ENCODE data around the gene ZBTB45.

DNA sequence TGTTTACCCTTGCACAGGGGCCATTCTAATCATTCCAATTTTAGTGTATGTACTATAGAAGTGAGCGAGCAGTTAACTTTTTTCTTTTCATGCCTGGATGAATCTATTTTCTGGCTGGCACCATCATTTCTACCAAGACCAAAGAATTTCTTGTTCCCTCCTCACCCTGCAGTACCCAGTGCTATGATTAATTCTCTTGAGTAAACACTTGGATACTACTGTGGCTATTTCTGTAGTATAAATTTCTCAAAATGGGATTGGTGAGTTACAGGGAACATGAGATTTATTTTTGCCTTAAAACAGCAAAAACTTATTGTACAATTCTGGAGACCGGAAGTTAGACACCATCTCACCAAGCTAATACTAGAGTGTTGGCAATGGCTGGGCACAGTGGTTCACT lies 35.8 kb downstream of the ZBTB45 start:
- no peak for TF ChIP-seq POLR2A (IDR thresholded peaks at IDR 0.05)
- TF ChIP-seq, protein P1, sequence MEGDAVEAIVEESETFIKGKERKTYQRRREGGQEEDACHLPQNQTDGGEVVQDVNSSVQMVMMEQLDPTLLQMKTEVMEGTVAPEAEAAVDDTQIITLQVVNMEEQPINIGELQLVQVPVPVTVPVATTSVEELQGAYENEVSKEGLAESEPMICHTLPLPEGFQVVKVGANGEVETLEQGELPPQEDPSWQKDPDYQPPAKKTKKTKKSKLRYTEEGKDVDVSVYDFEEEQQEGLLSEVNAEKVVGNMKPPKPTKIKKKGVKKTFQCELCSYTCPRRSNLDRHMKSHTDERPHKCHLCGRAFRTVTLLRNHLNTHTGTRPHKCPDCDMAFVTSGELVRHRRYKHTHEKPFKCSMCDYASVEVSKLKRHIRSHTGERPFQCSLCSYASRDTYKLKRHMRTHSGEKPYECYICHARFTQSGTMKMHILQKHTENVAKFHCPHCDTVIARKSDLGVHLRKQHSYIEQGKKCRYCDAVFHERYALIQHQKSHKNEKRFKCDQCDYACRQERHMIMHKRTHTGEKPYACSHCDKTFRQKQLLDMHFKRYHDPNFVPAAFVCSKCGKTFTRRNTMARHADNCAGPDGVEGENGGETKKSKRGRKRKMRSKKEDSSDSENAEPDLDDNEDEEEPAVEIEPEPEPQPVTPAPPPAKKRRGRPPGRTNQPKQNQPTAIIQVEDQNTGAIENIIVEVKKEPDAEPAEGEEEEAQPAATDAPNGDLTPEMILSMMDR (IDR thresholded peaks at IDR 0.05), result no peak
